Jurkat, Clone E6-1 (cell line): ENCODE results near the gene CDH26.

Experiments used
- DNase-seq: peaks from one replicate; pipeline ENCODE4 v3.0.0-alpha.2; 2011; ENCODE audit warnings: low read depth, low spot score
- H3K4me3 ChIP-seq: 2 replicates; pipeline ENCODE4 v1.5.1; 2011; ENCODE audit warnings: mild to moderate bottlenecking, low read length, control low read depth, moderate library complexity

The CDH26 gene

GRCh38 chr20:60054716-60055634 is 96.8 kb downstream of the CDH26 start:
- DNase-seq: no peak
- peak overlapping the region; percentile 81 for H3K4me3 ChIP-seq

GRCh38 chr20:60055740-60056139 is 97.5 kb downstream of the CDH26 start:
- H3K4me3 ChIP-seq: peak overlapping the region; percentile 81
- peak; percentile 86 for DNase-seq

GRCh38 chr20:60056407-60057122 is 98.3 kb downstream of the CDH26 start:
- peak overlapping the region; percentile 81 for H3K4me3 ChIP-seq
- peak; percentile 40 for DNase-seq

GRCh38 chr20:60057123-60057865 is 99.1 kb downstream of the CDH26 start:
- H3K4me3 ChIP-seq: peak overlapping the region; percentile 81
- peak; percentile 95 for DNase-seq

GRCh38 chr20:60057866-60058807 is 99.9 kb downstream of the CDH26 start:
- peak; percentile 81 for DNase-seq
- H3K4me3 ChIP-seq: peak overlapping the region; percentile 59

GRCh38 chr20:60058879-60059278 is 100.7 kb downstream of the CDH26 start:
- peak overlapping the region; percentile 59 for H3K4me3 ChIP-seq
- DNase-seq: peak; percentile 51

- H3K4me3 ChIP-seq: no peak overlapping the region
- no peak for DNase-seq
These were observed 101.9 kb downstream of the CDH26 start for GRCh38 chr20:60060006-60060557.

- no peak for DNase-seq
- H3K4me3 ChIP-seq: no peak overlapping the region
These were observed 102.4 kb downstream of the CDH26 start for GRCh38 chr20:60060593-60060992.

DNA sequence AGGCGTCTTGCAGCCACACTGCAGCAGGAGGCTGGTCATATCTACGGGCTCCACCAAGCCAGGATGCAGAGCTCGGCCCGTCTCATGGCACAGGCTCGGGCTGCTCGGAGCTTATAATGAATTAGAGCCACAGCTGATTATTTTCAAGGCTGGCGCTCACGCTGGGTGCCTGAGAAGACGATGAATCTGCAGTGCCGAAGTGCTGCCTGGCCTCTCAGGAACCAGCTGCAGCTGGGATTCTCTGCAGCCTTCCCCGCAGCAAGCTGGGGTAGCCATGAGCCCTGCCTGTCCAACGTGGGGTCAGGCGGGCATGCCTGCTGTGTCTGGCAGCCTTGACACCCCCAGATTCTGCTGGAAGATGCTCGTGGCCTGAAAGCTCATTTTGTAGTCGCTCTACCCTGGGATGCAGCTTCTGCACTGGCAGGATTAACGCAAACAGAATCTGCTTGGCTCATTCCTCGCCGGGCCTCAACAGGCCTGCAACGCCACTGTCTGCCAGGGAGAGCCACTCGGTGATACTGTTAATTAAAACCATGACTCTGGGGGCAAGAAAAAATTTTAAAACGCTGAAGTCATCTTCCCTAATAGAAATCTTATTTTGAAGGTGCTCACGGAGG is 104.3 kb downstream of the CDH26 start:
- no peak for DNase-seq
- H3K4me3 ChIP-seq: no peak overlapping the region

DNA sequence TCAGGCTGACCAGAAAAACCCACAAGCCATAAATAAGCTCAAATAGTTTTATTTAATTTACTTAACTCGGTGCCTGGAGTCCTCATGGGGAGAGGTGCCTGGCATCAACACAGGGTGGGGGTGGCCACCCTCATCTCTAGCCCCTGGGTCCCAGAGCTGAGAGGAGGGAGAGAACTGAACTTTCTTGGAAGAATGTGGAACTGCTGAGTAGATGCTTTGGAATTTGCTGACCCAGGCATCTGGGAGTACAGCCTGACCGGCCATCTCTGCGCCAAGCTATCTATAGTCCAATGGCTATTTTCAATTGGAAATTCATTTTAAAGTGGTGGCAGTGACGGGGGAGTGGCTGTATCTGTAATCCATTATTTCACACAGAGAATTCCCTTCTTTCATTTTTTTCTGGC is 104.8 kb downstream of the CDH26 start:
- H3K4me3 ChIP-seq: no peak overlapping the region
- no peak for DNase-seq

DNA sequence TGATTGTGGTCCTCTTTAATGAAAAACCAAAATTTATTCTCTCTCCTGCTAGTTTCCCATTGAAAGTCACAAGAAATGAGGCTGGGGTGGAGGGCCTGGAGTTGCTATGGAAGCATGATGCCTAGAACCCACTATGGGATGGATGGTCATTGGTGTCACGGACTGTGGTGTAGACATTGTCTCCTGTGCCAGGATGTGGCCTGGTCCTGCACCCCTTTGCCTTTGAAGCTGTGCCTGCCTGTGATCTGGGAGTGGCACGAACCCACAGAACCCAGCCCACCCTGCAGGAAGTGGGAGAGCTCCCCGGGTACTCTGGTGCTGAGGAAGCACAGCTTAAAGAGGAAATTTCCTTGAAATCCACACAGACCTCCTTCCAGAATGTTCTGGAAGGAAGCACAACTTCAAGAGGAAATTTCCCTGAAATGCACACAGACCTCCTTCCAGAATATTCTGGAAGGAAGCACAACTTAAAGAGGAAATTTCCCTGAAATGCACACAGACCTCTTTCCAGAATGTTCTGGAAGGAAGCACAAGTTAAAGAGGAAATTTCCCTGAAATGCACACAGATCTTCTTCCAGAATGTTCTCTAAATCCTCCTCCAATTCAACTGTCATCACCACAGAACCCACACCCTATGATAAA is 105.6 kb downstream of the CDH26 start:
- H3K4me3 ChIP-seq: no peak overlapping the region
- DNase-seq: peak; percentile 65
